Activated gamma-delta T cell treated with anti-CD3 and anti-CD28 coated beads, Interleukin-2, amount 50 U/mL, for 16 hours (primary cell): ENCODE results near the gene CELF1.
A peak's percentile ranks its signal among the peaks of the same experiment; 100 is the strongest.

Source experiments
- DNase-seq: peaks from one replicate; pipeline ENCODE4 v3.0.0-alpha.2; 2020; ENCODE audit warnings: low read depth

The CELF1 gene

DNA sequence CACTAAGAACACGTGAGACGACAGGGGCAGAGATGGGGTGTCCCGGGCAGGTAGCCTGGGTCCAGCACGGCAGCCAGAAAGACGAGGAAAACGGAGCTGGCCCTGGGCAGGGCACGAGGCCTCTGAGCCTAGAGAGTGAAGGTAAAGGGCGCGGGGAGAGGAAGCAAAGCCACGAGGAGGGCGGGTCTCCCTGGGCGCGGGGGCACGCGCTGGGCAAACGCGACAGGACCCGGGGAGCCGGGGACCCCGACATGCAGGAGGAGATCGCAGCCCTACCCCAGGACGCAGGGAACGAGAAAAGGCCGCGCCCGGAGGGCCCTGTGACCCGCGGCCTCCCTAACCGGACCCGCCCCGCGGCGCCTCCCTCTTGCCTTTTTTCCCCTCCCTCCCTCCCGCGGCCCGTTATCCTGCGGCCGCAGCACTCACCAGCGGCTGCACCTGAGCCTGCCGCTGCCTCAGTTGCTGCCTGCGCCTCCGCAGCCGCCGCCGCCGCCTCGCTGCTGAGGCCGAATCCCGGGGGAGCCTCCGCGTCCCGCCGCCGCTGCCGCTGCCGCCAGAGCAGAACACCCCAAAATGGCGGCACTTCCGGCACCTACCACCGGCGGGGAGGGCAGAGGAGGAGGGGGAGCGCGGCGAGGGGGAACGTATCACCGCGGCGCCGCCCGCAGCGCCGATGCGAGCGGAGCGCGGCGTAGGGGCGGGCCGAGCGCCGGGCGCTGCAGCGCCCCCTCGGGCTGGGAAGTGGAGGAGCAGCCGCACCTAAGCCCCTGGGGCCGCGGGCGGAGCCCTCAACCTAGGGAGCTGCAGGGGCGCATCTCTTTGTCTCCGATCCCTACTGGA lies at the start of gene CELF1:
TSS of gene CELF1 (minus strand) at position 567 of the 840 bp plus-strand sequence. CDS start 53,609 bp downstream, outside the sequence.
- DNase-seq, result peak; percentile 89

DNA sequence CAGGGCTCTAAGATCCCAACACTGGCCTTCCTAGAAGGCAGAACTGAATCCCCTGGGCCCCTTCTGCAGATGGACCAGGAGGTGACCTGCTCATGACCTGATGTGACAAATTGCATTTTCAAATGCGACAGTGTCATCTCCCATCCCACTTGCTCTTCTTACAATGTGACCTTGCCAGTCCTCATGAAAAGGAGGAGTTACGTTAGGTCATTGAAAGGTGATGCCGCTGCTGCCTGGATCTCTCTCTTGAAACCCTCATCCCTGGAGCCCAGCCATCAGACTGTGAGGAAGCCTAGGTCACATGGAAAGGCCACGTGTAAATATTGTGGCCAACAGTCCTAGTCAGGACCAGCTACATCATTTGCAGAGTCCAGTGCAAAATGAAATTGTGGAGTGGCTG lies 47.0 kb upstream of the CELF1 start:
- no peak for DNase-seq

DNA sequence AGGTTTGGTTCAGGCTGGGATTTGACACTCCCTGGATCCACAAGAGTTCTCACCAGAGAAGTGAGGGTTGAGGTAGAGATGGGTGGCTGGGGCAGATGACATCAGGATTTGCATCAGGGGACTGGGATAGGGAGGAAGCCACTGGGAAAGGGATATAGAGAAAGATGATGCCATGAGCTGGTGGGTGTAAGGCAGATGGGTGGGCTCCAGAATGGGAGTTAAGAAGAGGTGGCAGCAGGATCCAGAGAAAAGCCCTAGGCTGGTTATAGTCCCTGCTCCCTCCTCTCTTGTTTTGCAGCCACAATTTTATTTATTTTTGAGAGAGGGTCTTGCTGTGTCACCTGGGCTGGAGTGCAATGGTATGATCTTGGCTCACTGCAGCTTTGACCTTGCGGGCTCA lies 43.0 kb upstream of the CELF1 start:
- no peak for DNase-seq

DNA sequence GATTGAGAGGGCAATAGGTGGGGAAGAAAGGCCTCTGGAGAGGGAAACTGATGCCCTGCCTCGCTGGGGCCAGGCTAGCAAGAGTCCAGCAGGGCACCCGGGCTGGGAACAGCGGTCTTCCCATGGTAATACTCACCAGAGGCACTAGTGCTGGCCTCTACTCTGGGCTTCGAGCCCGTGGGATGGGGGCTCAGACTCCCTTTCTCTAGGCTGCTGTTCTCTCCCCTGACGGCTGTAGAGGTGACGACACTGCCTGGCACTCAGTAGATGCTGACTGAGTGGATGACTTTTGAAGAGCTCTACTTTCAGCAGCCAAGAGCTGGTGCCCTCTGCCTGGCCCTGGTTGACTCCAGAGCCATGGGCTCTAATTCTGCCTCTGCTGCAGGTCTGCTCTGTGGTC lies 42.1 kb upstream of the CELF1 start:
- no peak for DNase-seq

DNA sequence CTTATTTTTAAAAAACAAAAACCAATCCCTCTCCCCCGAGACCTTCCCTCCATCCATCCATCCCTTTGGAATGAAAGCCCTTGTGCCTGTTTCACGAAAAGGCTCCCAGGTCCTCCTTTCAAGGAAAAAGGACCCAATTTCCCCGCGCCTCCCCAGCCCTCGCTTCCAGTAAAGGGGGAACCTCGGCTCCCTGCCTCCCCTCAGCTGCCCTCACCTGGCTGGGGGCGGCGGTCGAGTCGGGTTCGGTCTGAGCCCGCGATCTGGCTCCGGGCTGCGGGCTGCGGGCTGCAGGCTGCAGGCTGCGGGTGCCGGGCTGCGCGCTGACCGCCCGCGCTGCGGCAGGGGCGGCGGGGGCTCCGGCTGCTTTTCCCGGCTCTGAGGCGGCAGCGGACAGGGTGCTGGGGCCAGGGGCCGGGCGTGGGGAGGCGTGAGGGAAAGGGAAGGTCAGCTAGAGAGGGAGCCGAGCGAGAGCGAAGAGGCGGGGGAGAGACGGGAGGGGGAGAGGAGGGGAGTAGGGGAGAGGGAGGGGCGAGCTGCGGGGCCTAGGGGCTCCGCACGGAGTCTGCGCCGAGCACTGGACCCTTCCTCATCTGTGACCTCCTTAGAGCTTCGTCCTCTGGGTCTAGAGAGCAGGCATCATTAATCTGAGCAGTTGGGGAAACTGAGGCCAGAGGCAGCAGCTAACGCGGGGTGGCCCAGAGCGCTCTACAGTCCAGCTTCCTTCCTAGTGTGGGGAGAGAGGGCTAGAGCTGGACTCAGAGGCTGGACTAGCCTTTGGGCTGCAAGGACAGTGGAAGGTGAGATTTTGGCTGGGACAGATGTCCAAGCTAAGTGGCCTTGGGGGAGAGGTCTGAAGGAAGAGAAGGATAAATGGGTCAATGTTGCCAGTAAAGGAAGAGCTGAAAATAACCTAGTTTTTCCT lies 41.3 kb upstream of the CELF1 start, which contains the start of gene C1QTNF4:
TSS of gene C1QTNF4 (minus strand) at position 478 of the 922 bp plus-strand sequence. CDS start 3,601 bp downstream, outside the sequence.
- DNase-seq, result no peak

DNA sequence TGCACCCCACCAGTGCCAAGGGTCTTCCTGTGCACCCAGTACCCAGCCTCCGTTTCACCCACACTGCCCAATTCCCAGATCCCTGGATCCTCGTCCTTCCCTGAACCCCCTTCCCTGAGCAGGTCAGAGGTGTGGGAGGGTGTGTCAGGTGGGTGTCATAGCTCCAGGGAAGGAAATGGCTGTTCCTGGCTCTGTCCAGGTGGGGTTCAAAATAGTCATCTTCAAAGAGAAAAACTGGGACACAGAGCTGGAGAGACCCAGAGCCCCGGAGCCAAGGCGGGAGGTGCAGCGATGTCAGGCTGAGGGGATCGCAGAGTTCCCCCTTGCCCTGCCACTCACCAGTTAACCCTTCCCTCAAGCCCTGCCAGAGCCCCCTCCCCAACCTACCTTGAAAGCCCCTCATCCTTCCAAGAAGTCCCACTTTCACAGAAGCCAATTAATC lies 40.6 kb upstream of the CELF1 start:
- DNase-seq, result no peak

DNA sequence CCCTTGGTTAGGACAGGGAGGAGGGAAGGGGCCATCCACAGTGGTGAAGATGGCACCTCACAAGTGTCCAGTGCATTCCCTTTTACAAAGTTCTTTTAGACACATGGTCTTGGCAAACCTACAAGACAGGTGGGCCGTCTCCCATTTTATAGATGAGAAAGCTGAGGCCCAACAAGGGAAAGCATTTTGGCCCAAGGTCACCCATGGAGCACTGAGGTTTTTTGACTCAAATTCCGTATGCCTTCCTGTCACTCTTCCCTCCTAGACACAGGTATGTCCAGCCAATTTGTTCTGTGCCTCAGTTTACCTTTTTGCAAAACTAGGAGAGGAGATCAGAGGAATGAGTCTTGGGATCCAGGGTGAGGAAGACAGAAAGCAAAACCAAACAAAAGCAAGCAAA lies 40.0 kb upstream of the CELF1 start:
- DNase-seq, result no peak

DNA sequence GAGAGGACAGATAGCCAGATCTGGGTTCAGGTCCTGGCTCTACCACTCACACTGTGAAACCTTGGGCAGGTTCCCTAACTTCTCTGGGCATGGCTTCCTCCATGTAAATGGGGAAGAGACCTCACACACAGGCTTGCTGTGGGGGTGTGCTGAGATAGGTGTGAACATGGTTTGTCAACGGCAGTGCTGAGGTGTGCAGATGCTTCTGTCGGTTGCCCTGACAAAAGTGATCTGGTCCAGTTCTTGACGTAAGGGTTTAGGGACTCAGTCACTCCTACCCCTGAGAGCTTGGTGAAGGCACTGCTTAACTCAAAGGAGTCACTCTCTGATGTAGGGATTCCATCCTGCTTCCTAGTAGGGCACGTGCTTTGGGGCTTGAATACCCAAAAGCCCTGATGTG lies 39.3 kb upstream of the CELF1 start:
- DNase-seq, result no peak

DNA sequence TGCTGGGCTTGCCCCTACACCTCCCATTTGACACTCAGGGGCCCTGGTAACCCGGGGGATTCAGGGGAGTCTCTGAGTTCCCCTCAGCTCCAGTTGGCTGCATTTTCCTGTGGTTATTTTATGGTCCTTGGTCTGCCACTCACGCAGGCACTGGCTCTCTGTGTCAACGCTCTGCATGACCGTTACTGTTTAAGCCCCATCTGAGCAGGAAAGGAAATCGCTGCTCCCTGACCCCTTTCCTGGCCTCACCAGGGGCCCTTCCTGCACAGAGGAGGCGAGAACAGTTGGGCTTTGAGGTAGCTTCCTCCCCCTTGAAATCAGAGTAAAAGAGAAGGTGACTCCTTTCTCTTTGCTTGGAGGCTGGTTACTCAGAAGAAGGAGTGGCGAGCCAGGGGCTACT lies 38.8 kb upstream of the CELF1 start:
- no peak for DNase-seq

DNA sequence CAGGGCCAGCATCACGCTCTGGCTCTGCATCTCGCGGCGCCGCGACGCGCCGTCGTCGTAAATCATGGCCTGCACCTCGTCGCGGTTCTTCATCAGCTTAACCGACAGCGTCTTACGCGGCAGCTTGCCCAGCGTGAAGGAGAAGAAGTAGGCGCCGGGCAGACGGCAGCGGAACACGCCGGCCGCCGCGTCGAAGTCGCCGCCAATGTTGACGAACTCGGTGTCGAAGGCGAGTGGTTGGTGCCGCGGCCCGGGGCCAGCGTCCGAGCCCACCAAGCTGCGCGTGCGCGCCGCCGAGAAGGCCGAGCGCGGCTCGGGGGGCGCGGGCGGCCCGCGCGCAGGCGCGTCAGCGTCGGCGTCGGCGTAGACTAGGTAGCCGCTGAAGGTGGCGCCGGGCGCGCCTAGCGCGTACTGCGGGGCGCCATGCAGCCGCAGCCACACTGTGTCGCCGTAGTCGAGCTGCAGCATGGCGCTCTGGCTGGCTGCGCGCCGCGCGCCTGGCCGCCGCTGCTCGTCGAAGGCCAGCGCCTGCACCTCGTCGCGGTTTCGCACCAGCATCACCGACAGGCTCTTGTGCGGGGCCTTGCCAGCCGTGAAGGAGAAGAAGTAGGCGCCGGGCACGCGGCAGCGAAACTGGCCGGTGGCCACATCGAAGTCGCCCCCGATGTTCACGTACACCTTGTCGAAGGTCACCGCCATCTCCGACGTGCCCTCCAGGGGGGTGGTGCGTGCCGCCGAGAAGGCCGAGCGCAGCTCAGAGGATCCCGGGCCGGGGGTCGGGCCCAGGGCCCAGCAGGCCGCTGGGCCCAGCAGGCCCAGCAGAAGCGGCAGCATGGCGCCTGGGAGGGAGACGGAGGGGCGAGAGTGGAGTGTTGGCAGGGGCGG lies 37.3 kb upstream of the CELF1 start:
- no peak for DNase-seq

DNA sequence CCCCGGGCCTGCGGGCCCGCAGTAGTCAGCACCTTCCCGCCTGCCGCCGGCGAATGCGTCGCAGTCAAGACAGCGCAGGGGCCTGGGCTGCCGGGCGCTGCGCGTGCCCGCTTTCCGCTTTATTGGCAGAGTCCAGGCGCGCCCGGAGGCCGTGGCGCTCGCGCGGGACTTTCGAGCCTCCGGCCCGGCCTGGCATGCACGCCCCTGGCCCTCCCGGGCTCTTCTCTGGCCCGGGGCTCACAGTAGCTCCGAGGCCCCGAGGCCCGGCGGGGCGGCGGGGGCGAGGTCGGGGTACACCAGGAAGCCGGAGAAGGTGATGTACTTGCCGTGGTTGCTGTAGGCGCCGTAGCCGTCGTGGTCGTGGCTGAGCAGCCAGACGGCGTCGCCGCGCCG lies 36.6 kb upstream of the CELF1 start:
- DNase-seq, result no peak

DNA sequence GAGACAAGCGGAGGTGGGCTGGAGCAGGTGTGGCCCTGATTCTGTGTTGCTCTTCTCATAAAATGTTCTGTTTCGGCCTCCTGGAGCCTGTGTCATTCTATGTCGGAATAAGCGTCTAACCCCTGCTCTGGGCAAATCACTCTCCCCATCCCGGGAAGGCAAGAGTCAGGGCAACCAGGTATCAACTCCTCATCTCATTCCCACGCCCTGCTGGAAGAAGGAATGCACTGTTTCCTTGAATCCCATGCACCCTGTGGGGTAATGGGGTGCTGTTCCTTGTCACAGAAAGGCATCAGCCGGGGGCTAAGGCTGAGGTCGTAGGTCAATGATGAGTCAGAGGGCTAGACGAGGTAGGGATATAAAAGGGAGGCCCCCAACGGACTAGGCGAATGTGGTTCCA lies 36.2 kb upstream of the CELF1 start:
- no peak for DNase-seq

DNA sequence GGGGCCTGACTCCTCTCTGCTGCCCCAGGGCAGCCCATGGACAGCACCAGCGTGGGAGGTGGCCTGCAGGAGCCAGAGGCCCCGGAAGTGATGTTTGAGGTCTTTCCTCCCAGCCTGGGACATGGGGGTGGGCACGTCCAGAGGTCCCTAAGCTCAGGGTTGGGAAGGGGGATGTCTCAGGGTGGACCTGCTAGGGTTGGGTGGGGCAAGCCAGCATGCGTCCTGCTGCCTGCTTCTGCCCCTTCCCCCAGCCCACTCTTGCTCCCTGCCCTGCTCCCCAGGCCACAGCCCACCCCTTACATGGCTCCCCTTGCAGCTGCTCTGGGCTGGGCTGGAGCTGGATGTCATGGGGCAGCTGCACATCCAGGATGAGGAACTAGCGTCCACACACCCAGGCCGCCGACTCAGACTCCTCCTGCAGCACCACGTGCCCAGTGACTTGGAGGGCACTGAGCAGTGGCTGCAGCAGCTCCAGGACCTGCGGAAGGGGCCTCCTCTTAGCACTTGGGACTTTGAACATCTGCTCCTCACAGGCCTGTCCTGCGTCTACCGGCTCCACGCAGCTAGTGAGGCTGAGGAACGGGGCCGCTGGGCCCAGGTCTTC lies 34.9 kb upstream of the CELF1 start:
- DNase-seq, result no peak

DNA sequence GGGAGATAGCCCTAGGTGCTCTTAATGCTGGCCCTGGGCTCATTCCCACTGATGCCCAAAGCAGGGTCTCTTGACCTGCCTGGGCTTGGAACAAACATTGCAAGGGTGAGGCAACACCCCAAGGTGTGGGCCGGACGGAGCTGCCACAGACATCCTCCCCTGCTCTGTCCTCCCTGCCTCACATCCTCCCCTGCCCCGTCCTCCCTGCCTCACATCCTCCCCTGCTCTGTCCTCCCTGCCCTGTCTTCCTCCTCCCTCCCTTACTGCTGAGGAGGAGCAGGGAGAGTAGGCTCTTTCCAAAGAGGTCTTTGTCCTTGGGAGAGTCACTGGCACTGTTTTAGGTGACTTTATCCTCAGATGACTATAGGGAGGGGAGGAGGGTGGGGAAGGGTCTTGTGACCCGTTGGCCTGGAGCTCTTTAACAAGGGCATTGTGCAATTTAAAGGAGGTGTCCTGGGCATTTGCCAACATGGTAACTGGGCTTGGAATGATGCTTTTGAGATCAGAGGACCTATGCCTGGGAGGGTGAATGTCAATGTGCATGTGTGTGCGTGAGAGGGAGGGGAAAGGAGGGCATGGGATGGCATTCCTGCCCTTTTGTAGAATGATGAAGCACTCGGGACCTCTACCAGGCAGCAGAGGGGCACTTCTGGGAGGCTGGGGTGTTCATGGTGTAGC lies 34.2 kb upstream of the CELF1 start:
- no peak for DNase-seq

DNA sequence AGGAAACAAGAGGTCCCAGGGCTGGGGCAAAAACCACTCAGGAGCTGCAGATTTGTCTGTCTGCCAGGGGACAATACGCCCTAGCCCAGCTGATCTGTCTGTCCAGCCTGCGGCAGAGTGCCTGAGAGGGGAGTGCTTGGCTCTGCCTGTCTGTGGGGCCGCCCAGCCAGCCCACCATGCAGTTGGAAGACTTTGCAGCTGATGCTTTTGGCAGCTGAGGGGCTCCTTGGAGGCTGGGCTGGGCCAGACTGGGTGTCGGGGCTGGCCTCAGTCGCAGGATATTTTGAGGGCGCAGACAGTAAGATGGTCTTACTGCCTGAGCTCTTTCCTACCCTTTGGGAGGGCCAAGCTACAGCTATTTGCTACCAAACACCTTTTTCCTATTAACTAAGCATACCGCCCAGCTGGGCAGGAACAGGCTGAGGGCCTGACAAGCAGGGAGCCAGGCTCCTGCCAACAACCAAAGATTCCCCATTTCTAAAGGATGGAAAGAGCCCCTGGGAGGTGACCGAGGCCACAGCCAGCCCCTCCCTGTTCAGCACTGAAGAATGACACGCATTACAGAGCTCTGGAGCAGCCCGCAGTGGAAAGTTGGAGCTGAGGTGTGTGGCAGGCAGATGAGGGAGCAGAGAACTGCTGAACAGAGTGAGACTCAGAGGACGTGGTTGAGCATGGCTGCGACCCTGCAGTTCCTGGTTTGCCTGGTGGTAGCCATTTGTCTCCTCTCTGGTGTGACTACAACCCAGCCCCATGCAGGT lies 33.3 kb upstream of the CELF1 start, which contains the start of gene FAM180B:
TSS of gene FAM180B (plus strand) at position 581 of the 758 bp plus-strand sequence. CDS start at position 672, 91 bp downstream.
- DNase-seq, result no peak

DNA sequence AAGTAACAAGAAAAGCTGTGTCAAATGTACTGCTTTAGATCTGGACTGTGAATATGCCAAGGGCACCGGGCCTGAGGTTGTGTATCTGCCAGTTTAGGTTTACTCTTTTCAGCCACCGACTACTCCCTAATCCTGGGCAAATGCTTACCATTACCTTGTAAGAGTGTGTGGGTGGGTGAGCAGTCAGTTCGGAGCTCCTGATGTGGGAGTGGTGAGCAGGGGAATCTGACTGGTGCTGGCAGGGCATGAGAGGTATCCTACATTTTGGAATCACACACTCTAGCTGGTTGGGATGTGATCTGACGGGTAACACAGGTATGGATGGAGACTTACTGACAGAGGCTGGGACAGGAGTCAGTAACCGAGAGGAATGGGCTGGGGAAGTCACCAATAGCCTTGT lies 30.9 kb upstream of the CELF1 start:
- no peak for DNase-seq

DNA sequence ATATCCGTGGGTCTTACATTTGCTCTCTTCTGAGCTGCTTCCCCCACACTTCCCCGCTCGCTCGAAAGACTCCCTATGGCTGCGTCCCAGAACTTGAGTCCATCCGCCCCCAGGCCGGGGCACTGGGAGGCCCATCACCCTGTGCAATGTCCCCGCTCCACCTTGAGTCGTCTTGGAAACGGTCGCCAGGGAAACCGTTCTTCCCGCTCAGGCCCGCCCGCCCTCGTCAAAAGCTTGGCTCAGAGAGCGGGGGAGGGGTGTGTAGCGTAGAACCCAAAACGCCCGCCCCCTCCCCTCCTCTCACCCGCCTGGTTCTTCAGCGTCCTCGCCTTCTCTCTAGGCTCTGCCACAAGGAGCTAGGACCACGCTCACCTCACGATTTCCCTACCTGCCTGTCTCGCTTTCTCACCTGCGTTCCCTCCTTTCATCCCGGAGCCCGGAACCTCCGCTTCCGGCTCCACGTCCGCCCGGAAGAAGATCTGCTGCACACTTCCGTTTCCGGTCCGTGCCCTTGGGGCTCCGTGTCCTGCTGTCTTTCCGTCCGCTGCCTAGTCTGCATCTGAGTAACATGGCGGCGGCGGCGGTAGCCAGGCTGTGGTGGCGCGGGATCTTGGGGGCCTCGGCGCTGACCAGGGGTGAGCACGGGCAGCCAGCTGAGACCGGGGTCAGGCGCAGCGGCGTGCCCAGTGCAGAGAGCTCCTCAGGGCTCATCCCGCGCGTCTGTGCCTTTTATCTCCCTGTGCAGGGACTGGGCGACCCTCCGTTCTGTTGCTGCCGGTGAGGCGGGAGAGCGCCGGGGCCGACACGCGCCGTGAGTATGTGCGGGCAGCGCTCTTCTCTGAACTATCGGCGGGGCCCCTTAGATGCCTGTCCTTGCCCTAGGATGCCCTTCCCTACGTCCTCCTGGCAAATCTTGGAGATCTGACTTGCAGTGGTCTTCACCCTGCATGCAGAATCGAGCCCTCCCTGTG lies 25.9 kb upstream of the CELF1 start, which contains the start of the genes KBTBD4 and NDUFS3:
TSS of gene KBTBD4 (minus strand) at position 447 of the 971 bp plus-strand sequence. CDS start at position 428, 19 bp downstream.
TSS of gene NDUFS3 (plus strand) at position 551 of the 971 bp plus-strand sequence. CDS start at position 569, 18 bp downstream.
- DNase-seq, result peak; percentile 82

DNA sequence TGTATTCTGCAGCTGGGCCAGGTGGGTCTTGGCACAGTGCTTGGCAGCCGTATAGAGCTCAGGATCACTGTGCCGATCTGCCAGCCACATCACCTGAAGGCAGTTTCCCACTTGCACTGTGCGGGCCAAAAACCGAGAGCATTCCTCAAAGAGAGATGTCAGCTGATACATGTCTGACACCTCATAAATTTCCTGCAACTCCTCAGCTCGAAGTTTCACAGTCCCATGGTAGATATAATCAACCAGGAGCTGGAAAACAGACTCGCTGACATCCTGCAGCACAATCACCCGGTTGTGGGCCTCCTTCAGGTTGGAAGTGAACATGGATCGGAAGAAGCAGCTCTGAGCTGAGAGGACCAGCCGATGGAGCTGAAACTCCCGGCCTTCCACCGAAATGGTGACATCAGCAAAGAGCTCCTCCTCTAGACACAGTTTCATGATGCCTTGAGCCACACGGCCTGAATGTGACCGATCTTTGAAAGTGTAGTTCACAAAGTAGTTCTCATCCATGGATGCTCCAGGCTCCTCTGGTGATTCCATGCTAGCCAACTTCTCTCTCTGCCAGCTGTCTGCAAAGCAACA lies 24.6 kb upstream of the CELF1 start:
- no peak for DNase-seq
